HEK293T (cell line): ENCODE data around the gene SLC9A8.
"Not testable (repeated sequence)": the region's sequence is repeated elsewhere in the genome, so short reads cannot be mapped to it uniquely, and the experiment has no call there.

Source experiments
- CTCF ChIA-PET: fragments of 350-600 bp; formaldehyde crosslinking; extraction: SDS; loops from one replicate; lab custom pipeline; 2021; ENCODE audit warnings: antibody characterized with exemption, inconsistent platforms; lab: Yijun Ruan, JAX
- POLR2A ChIA-PET: fragments of 350-600 bp; formaldehyde crosslinking; extraction: SDS; loops from one replicate; lab custom pipeline; 2020; ENCODE audit warnings: antibody characterized with exemption, inconsistent platforms; lab: Yijun Ruan, JAX
- DNase-seq: peaks from one replicate; pipeline ENCODE4 v3.0.0; 2012; ENCODE audit warnings: mixed read lengths; ENCODE audit errors: extremely low spot score
- ARNT ChIP-seq: fragments of 450-650 bp; IDR thresholded peaks from 2 replicates; pipeline ENCODE4 v1.6.1; 2017; ENCODE audit warnings: mild to moderate bottlenecking
- BHLHE40 ChIP-seq: fragments of 450-650 bp; IDR thresholded peaks from 2 replicates; pipeline ENCODE4 v1.6.1; 2016; ENCODE audit warnings: mild to moderate bottlenecking, moderate library complexity, borderline replicate concordance
- CTBP1 ChIP-seq: fragments of 450-650 bp; IDR thresholded peaks from 2 replicates; pipeline ENCODE4 v1.6.1; 2016; ENCODE audit warnings: borderline replicate concordance
- ELF4 ChIP-seq: fragments of 450-650 bp; IDR thresholded peaks from 2 replicates; pipeline ENCODE4 v1.6.1; 2017; ENCODE audit warnings: antibody characterized with exemption
- FOXA1 ChIP-seq: fragments of 450-650 bp; IDR thresholded peaks from 2 replicates; pipeline ENCODE4 v1.6.1; 2016; ENCODE audit warnings: mild to moderate bottlenecking
- FOXK2 ChIP-seq: fragments of 450-650 bp; IDR thresholded peaks from 2 replicates; pipeline ENCODE4 v1.6.1; 2016; ENCODE audit warnings: mild to moderate bottlenecking
- FOXM1 ChIP-seq: fragments of 450-650 bp; IDR thresholded peaks from 2 replicates; pipeline ENCODE4 v1.6.1; 2017; ENCODE audit warnings: mild to moderate bottlenecking, borderline replicate concordance
- HDGF ChIP-seq: fragments of 450-650 bp; IDR thresholded peaks from 2 replicates; pipeline ENCODE4 v1.6.1; 2017; ENCODE audit warnings: antibody characterized with exemption, borderline replicate concordance
- L3MBTL2 ChIP-seq: fragments of 450-650 bp; conservative IDR thresholded peaks from 2 replicates; pipeline ENCODE4 v1.6.1; 2016; ENCODE audit warnings: mild to moderate bottlenecking
- LEF1 ChIP-seq: fragments of 450-650 bp; IDR thresholded peaks from 2 replicates; pipeline ENCODE4 v1.6.1; 2017; ENCODE audit warnings: mild to moderate bottlenecking, borderline replicate concordance
- NFRKB ChIP-seq: fragments of 450-650 bp; IDR thresholded peaks from 2 replicates; pipeline ENCODE4 v1.6.1; 2016; ENCODE audit warnings: mild to moderate bottlenecking, moderate library complexity
- PKNOX1 ChIP-seq: fragments of 450-650 bp; IDR thresholded peaks from 2 replicates; pipeline ENCODE4 v1.6.1; 2016
- SP1 ChIP-seq: fragments of 450-650 bp; IDR thresholded peaks from 2 replicates; pipeline ENCODE4 v1.6.1; 2017
- SUZ12 ChIP-seq: fragments of 450-650 bp; IDR thresholded peaks from 2 replicates; pipeline ENCODE4 v1.6.1; 2016; ENCODE audit warnings: mild to moderate bottlenecking
- TARDBP ChIP-seq: fragments of 450-650 bp; IDR thresholded peaks from 2 replicates; pipeline ENCODE4 v1.6.1; 2016
- ZNF384 ChIP-seq: fragments of 450-650 bp; IDR thresholded peaks from 2 replicates; pipeline ENCODE4 v1.6.1; 2016

The SLC9A8 gene

GRCh38 chr20:49795135-49795424, 17.5 kb upstream of the SLC9A8 start:
- CTCF ChIA-PET, result no interaction called here
- POLR2A ChIA-PET, result interaction anchor here (1.4 kb wide), 1 partner anchor 17 kb away, joined by 3 read pairs; the partner anchor contains the start of gene SLC9A8
- no peak for DNase-seq
- no peak for TF ChIP-seq SP1
- no peak for TF ChIP-seq TARDBP
- no peak for TF ChIP-seq FOXM1
- TF ChIP-seq HDGF, result no peak
- TF ChIP-seq ZNF384, result no peak
- no peak for TF ChIP-seq NFRKB
- TF ChIP-seq CTBP1, result no peak
- TF ChIP-seq LEF1, result no peak
- TF ChIP-seq ELF4, result no peak
- TF ChIP-seq BHLHE40, result no peak
- no peak for TF ChIP-seq FOXA1
- TF ChIP-seq ARNT, result no peak
- TF ChIP-seq PKNOX1, result no peak
- TF ChIP-seq SUZ12, result no peak
- TF ChIP-seq L3MBTL2, result no peak
- no peak for TF ChIP-seq FOXK2

- no peak for DNase-seq
- CTCF ChIA-PET, result no interaction called here
- TF ChIP-seq L3MBTL2, result no peak
- POLR2A ChIA-PET, result no interaction called here
Observed at GRCh38 chr20:49796600-49797343, 15.9 kb upstream of the SLC9A8 start.

- ChIA-PET CTCF (no interaction called here), POLR2A (no interaction called here)
- DNase-seq, result no peak
- TF ChIP-seq ELF4, result no peak
- TF ChIP-seq L3MBTL2, result no peak
- no peak for TF ChIP-seq FOXK2
- TF ChIP-seq HDGF, result no peak
- TF ChIP-seq SP1, result no peak
- TF ChIP-seq ARNT, result no peak
- TF ChIP-seq FOXA1, result no peak
- no peak for TF ChIP-seq TARDBP
- no peak for TF ChIP-seq SUZ12
- TF ChIP-seq LEF1, result no peak
- no peak for TF ChIP-seq NFRKB
- TF ChIP-seq BHLHE40, result no peak
- TF ChIP-seq FOXM1, result no peak
Observed at GRCh38 chr20:49797344-49797615, 15.3 kb upstream of the SLC9A8 start.

- no peak for DNase-seq
- ChIA-PET POLR2A (interaction anchor here (0.7 kb wide), 1 partner anchor 13 kb away, joined by 3 read pairs; no protein-coding TSS in a partner anchor), CTCF (no interaction called here)
- TF ChIP-seq TARDBP, result no peak
- no peak for TF ChIP-seq HDGF
- TF ChIP-seq FOXK2, result no peak
Observed at GRCh38 chr20:49798718-49799117, 13.9 kb upstream of the SLC9A8 start.

- TF ChIP-seq ZNF384, result no peak
- no peak for TF ChIP-seq FOXK2
- TF ChIP-seq ELF4, result no peak
- no peak for TF ChIP-seq HDGF
- CTCF ChIA-PET, result no interaction called here
- POLR2A ChIA-PET, result no interaction called here
- no peak for DNase-seq
Observed at GRCh38 chr20:49799698-49800097, 12.9 kb upstream of the SLC9A8 start.

GRCh38 chr20:49803418-49803817, 9.2 kb upstream of the SLC9A8 start:
- ChIA-PET POLR2A (no interaction called here), CTCF (no interaction called here)
- DNase-seq, result no peak
- TF ChIP-seq FOXM1 (no peak), BHLHE40 (no peak), ZNF384 (no peak), CTBP1 (no peak), SUZ12 (no peak), FOXK2 (no peak), TARDBP (no peak)

- CTCF ChIA-PET, result interaction anchor here (0.9 kb wide), 1 partner anchor 196 kb away, joined by 4 read pairs; no protein-coding TSS in a partner anchor
- POLR2A ChIA-PET, result no interaction called here
- no peak for DNase-seq
- TF ChIP-seq SUZ12, result no peak
- no peak for TF ChIP-seq L3MBTL2
- TF ChIP-seq CTBP1, result no peak
- TF ChIP-seq TARDBP, result no peak
- TF ChIP-seq FOXK2, result no peak
- no peak for TF ChIP-seq ZNF384
- no peak for TF ChIP-seq FOXA1
- no peak for TF ChIP-seq FOXM1
- TF ChIP-seq NFRKB, result no peak
Observed at GRCh38 chr20:49804364-49804763, 8.3 kb upstream of the SLC9A8 start.

GRCh38 chr20:49805224-49805876, 7.3 kb upstream of the SLC9A8 start:
- CTCF ChIA-PET, result interaction anchor here (0.9 kb wide), 1 partner anchor 197 kb away, joined by 4 read pairs; no protein-coding TSS in a partner anchor
- POLR2A ChIA-PET, DNase-seq: not testable (repeated sequence)
